GM21737 (cell line): ENCODE data around the gene PITX1.

Experiments
- ATAC-seq: cut with Tn5 transposase; IDR thresholded peaks from one replicate; pipeline ENCODE4 v1.9.1; 2021; ENCODE audit warnings: mild to moderate bottlenecking, moderate library complexity; ENCODE audit not compliant: unreplicated experiment

The PITX1 gene

GRCh38 chr5:135062216-135063055 lies 28.4 kb upstream of the PITX1 start:
- no peak for ATAC-seq

- ATAC-seq: no peak
Observed at GRCh38 chr5:135061001-135061400, 27.0 kb upstream of the PITX1 start.

- no peak for ATAC-seq
Observed at GRCh38 chr5:135060021-135060420, 26.0 kb upstream of the PITX1 start.

GRCh38 chr5:135059000-135059923 lies 25.2 kb upstream of the PITX1 start:
- no peak for ATAC-seq

- no peak for ATAC-seq
Observed at GRCh38 chr5:135058331-135058732, 24.3 kb upstream of the PITX1 start.

- ATAC-seq: no peak
Observed at GRCh38 chr5:135057233-135057632, 23.2 kb upstream of the PITX1 start.

GRCh38 chr5:135056316-135057030 lies 22.4 kb upstream of the PITX1 start:
- no peak for ATAC-seq

- no peak for ATAC-seq
Observed at GRCh38 chr5:135055396-135055795, 21.4 kb upstream of the PITX1 start.

- ATAC-seq: no peak
Observed at GRCh38 chr5:135054546-135054945, 20.5 kb upstream of the PITX1 start.

GRCh38 chr5:135053989-135054388 lies 20.0 kb upstream of the PITX1 start:
- ATAC-seq: no peak

GRCh38 chr5:135053278-135053677 lies 19.2 kb upstream of the PITX1 start:
- ATAC-seq: peak; percentile 84

GRCh38 chr5:135052511-135053145 lies 18.6 kb upstream of the PITX1 start:
- ATAC-seq: no peak

- ATAC-seq: no peak
Observed at GRCh38 chr5:135051872-135052271, 17.8 kb upstream of the PITX1 start.

- no peak for ATAC-seq
Observed at GRCh38 chr5:135051399-135051798, 17.4 kb upstream of the PITX1 start.

- ATAC-seq: no peak
Observed at GRCh38 chr5:135050244-135050767, 16.3 kb upstream of the PITX1 start.

- ATAC-seq: no peak
Observed at GRCh38 chr5:135048930-135049329, 14.9 kb upstream of the PITX1 start.

GRCh38 chr5:135048286-135048685 lies 14.3 kb upstream of the PITX1 start:
- no peak for ATAC-seq

GRCh38 chr5:135047347-135047695 lies 13.3 kb upstream of the PITX1 start:
- ATAC-seq: no peak

- no peak for ATAC-seq
Observed at GRCh38 chr5:135046661-135047346, 12.8 kb upstream of the PITX1 start.

GRCh38 chr5:135045488-135045887 lies 11.5 kb upstream of the PITX1 start:
- no peak for ATAC-seq
